ENCODE data around the gene TEX13A. TPM values are rescaled to one million over a fixed set of nuclear protein-coding genes. Genes with fewer than 3 reads are reported as not detected.
A peak's percentile ranks its signal among the peaks of the same experiment; 100 is the strongest.

The TEX13A gene
- total and polyA plus RNA-seq, 8 donors: not detected

- Histone ChIP-seq H3K27me3 (peaks cover 0 to 33% (median 3%) of the 10 kb centered on the region in 4 donors), H3K4me3 (no peak overlapping the region), H3K27ac (no peak overlapping the region), H3K9me3 (no peaks in the 10 kb centered on the region), H3K4me1 (no peaks in the 10 kb centered on the region), H3K36me3 (no peaks in the 10 kb centered on the region)
- FAIRE-seq (no peak), ATAC-seq (no peak), DNase-seq (no peak)
- TF ChIP-seq CTCF (IDR thresholded peaks at IDR 0.05): no peak
- intact Hi-C loops (cut with DNase I): no loop called here
- 77 to 93% methylated on average over 8 of the region's 8 CpGs for WGBS, 2 donors
Measured at GRCh38 chrX:105189093-105189492, 31.4 kb downstream of the TEX13A start.

DNA sequence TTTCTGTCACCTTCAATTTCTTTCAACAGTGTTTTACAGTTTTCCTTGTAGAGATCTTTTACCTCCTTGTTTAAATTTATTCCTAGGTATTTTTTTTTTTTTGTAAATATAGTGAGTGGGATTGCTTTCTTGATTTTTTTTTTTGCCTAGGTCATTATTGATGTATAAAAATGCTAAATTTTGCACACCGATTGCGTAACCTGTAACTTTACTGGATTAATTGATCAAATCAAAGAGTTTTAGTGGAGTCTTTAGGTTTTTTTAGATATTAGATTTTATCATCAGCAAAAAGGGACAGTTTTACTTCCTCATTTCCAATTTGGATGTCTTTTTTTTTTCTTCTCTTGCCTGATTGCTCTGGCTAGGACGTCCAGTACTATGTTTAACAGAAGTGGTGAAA is 40.9 kb downstream of the TEX13A start:
- intact Hi-C loops (cut with DNase I): no loop called here
- FAIRE-seq (peak; percentile 67), DNase-seq (no peak), ATAC-seq (no peak)
- H3K4me3 ChIP-seq: no peak overlapping the region
- H3K9me3 ChIP-seq: peaks cover 0 to 5% (median 2%) of the 10 kb centered on the region in 4 donors
- WGBS, 2 donors: 62 to 69% methylated on average over 3 of the region's 3 CpGs
- no peak overlapping the region for H3K27ac ChIP-seq
- no peak for TF ChIP-seq CTCF (IDR thresholded peaks at IDR 0.05)
- no peaks in the 10 kb centered on the region for H3K36me3 ChIP-seq
- H3K4me1 ChIP-seq: no peaks in the 10 kb centered on the region
- peaks cover 0 to 4% (median 2%) of the 10 kb centered on the region in 4 donors for H3K27me3 ChIP-seq

GRCh38 chrX:105173071-105173470 is 47.4 kb downstream of the TEX13A start:
- WGBS, 2 donors: 82 to 91% methylated on average over 4 of the region's 4 CpGs
- DNase-seq (no peak), ATAC-seq (no peak), FAIRE-seq (no peak)
- Histone ChIP-seq H3K27ac (no peak overlapping the region), H3K36me3 (no peaks in the 10 kb centered on the region), H3K4me1 (no peaks in the 10 kb centered on the region), H3K9me3 (no peaks in the 10 kb centered on the region), H3K27me3 (peaks cover 0 to 4% (median 2%) of the 10 kb centered on the region in 4 donors), H3K4me3 (no peak overlapping the region)
- TF ChIP-seq CTCF (IDR thresholded peaks at IDR 0.05): no peak
- intact Hi-C loops (cut with DNase I): no loop called here
